ENCODE data around the gene CDC42EP2.

GRCh38 chr11:65308281-65308891, 6.3 kb upstream of the CDC42EP2 start:
- TF ChIP-seq CTCF (conservative IDR thresholded peaks at IDR 0.05; ENCODE audit: low read length) (no peak), EZH2phosphoT487 (IDR thresholded peaks at IDR 0.05; ENCODE audit: borderline replicate concordance, low read depth, low read length) (no peak)

All from OCI-LY7 (cell line).